H9 (cell line): Measurements from ENCODE around the gene TAGLN. TPM values are rescaled to one million over a fixed set of nuclear protein-coding genes. Genes with fewer than 3 reads are reported as not detected.
A peak's percentile ranks its signal among the peaks of the same experiment; 100 is the strongest.

ENCODE experiments used
- DNase-seq: peaks from one replicate; pipeline ENCODE4 v3.0.0-alpha.2; 2017
- H2AFZ ChIP-seq: one replicate; pipeline ENCODE4 v1.6.1; 2013; ENCODE audit warnings: mild to moderate bottlenecking, low read length, control low read depth, moderate library complexity
- H2AK5ac ChIP-seq: 2 replicates; pipeline ENCODE4 v1.6.1; 2013; ENCODE audit warnings: low read length, control low read depth, mixed read lengths; ENCODE audit not compliant: insufficient read length
- H2BK120ac ChIP-seq: one replicate; pipeline ENCODE4 v1.6.1; 2013; ENCODE audit warnings: low read depth, mild to moderate bottlenecking, low read length, control low read depth, inconsistent platforms; ENCODE audit not compliant: poor library complexity, severe bottlenecking
- H2BK12ac ChIP-seq: 2 replicates; pipeline ENCODE4 v1.6.1; 2013; ENCODE audit warnings: low read length, control low read depth, mixed read lengths, low read depth; ENCODE audit not compliant: insufficient read length
- H2BK15ac ChIP-seq: 2 replicates; pipeline ENCODE4 v1.6.1; 2013; ENCODE audit warnings: low read depth, low read length, control low read depth
- H2BK20ac ChIP-seq: one replicate; pipeline ENCODE4 v1.6.1; 2013; ENCODE audit warnings: low read depth, mild to moderate bottlenecking, low read length, control low read depth, inconsistent platforms; ENCODE audit not compliant: poor library complexity, severe bottlenecking
- H2BK5ac ChIP-seq: 2 replicates; pipeline ENCODE4 v1.6.1; 2013; ENCODE audit warnings: low read length, control low read depth, mixed read lengths; ENCODE audit not compliant: insufficient read length
- H3K14ac ChIP-seq: 2 replicates; pipeline ENCODE4 v1.6.1; 2013; ENCODE audit warnings: low read length, control low read depth; ENCODE audit not compliant: insufficient read depth
- H3K18ac ChIP-seq: 2 replicates; pipeline ENCODE4 v1.6.1; 2013; ENCODE audit warnings: low read depth, mild to moderate bottlenecking, mixed read lengths, low read length, control low read depth; ENCODE audit not compliant: insufficient read length
- H3K23ac ChIP-seq: 2 replicates; pipeline ENCODE4 v1.6.1; 2013; ENCODE audit warnings: low read length, control low read depth, mixed read lengths, low read depth; ENCODE audit not compliant: insufficient read length
- H3K23me2 ChIP-seq: 2 replicates; pipeline ENCODE4 v1.6.1; 2013; ENCODE audit warnings: low read depth, mild to moderate bottlenecking, mixed read lengths, low read length, control low read depth; ENCODE audit not compliant: insufficient read length, poor library complexity, severe bottlenecking
- H3K27ac ChIP-seq: 2 replicates; pipeline ENCODE4 v1.5.1; 2013; ENCODE audit warnings: low read length, control low read depth, mixed read lengths, low read depth; ENCODE audit not compliant: insufficient read length
- H3K27me3 ChIP-seq: 2 replicates; pipeline ENCODE4 v1.6.1; 2013; ENCODE audit warnings: low read length, control low read depth, inconsistent platforms; ENCODE audit not compliant: insufficient read depth
- H3K4ac ChIP-seq: 2 replicates; pipeline ENCODE4 v1.6.1; 2013; ENCODE audit warnings: low read depth, mild to moderate bottlenecking, control low read depth, inconsistent platforms, low read length, moderate library complexity
- H3K4me1 ChIP-seq: 2 replicates; pipeline ENCODE4 v1.6.1; 2013; ENCODE audit warnings: low read length, control low read depth, inconsistent platforms; ENCODE audit not compliant: insufficient read depth
- H3K4me2 ChIP-seq: 2 replicates; pipeline ENCODE4 v1.6.1; 2013; ENCODE audit warnings: low read length, control low read depth, mixed read lengths; ENCODE audit not compliant: insufficient read length, insufficient read depth
- H3K56ac ChIP-seq: 2 replicates; pipeline ENCODE4 v1.6.1; 2013; ENCODE audit warnings: low read depth, mild to moderate bottlenecking, mixed read lengths, low read length, control low read depth; ENCODE audit not compliant: insufficient read length
- H3K79me1 ChIP-seq: 2 replicates; pipeline ENCODE4 v1.6.1; 2013; ENCODE audit warnings: low read depth, mild to moderate bottlenecking, moderate library complexity, low read length, control low read depth, inconsistent platforms; ENCODE audit not compliant: insufficient read depth, poor library complexity, severe bottlenecking
- H3K79me2 ChIP-seq: 2 replicates; pipeline ENCODE4 v1.6.1; 2013; ENCODE audit warnings: low read length, control low read depth, inconsistent platforms; ENCODE audit not compliant: insufficient read depth
- H3K9ac ChIP-seq: 2 replicates; pipeline ENCODE4 v1.6.1; 2013; ENCODE audit warnings: low read length, control low read depth, mixed read lengths; ENCODE audit not compliant: insufficient read length; ENCODE audit errors: extremely low read depth
- H3K9me3 ChIP-seq: one replicate; pipeline ENCODE4 v1.6.1; 2013; ENCODE audit warnings: low read depth, low read length, inconsistent platforms; ENCODE audit not compliant: control insufficient read depth
- H3T11ph ChIP-seq: one replicate; pipeline ENCODE4 v1.6.1; 2013; ENCODE audit warnings: mild to moderate bottlenecking, low read length, control low read depth, inconsistent platforms
- H4K20me1 ChIP-seq: one replicate; pipeline ENCODE4 v1.6.1; 2013; ENCODE audit not compliant: control insufficient read depth, insufficient read length, insufficient read depth
- H4K5ac ChIP-seq: 2 replicates; pipeline ENCODE4 v1.6.1; 2013; ENCODE audit warnings: low read depth, mild to moderate bottlenecking, mixed read lengths, low read length, control low read depth; ENCODE audit not compliant: insufficient read length
- H4K8ac ChIP-seq: replicated peaks from 2 replicates; pipeline ENCODE4 v1.6.1; 2013; ENCODE audit warnings: low read length, control low read depth, mixed read lengths, low read depth; ENCODE audit not compliant: insufficient read length
- H4K91ac ChIP-seq: 2 replicates; pipeline ENCODE4 v1.6.1; 2013; ENCODE audit warnings: low read depth, mild to moderate bottlenecking, moderate library complexity, mixed read lengths, low read length, control low read depth; ENCODE audit not compliant: insufficient read length
- H3K27ac Mint-ChIP-seq, 3 experiments: 2 replicates in 2 of 3; 3 replicates in 1 of 3; pipeline ENCODE4 v1.8.0; 2020 to 2021; ENCODE audit warnings: mixed read lengths in 3 of 3, mild to moderate bottlenecking in 1 of 3, moderate library complexity in 1 of 3
- H3K27me3 Mint-ChIP-seq: 2 replicates; pipeline ENCODE4 v1.8.0; 2021; ENCODE audit warnings: low read depth, mild to moderate bottlenecking, moderate library complexity, mixed read lengths
- H3K36me3 Mint-ChIP-seq, 3 experiments: 2 replicates in 2 of 3; 3 replicates in 1 of 3; pipeline ENCODE4 v1.8.0; 2020 to 2021; ENCODE audit warnings: low read depth in 3 of 3, mixed read lengths in 3 of 3; ENCODE audit not compliant: insufficient read depth in 1 of 3
- H3K4me1 Mint-ChIP-seq, 2 experiments: 2 replicates each; pipeline ENCODE4 v1.8.0; 2020; ENCODE audit warnings: mixed read lengths in 2 of 2
- H3K4me3 Mint-ChIP-seq, 2 experiments: 2 replicates in 1 of 2; 3 replicates in 1 of 2; pipeline ENCODE4 v1.8.0; 2020 to 2021; ENCODE audit warnings: mild to moderate bottlenecking in 2 of 2, mixed read lengths in 2 of 2, moderate library complexity in 1 of 2
- H3K9me3 Mint-ChIP-seq, 2 experiments: 2 replicates in 1 of 2; 3 replicates in 1 of 2; pipeline ENCODE4 v1.8.0; 2020; ENCODE audit warnings: mild to moderate bottlenecking in 2 of 2, mixed read lengths in 2 of 2, moderate library complexity in 1 of 2
- CTCF ChIP-seq: fragments of 200-600 bp; sonication (generic); conservative IDR thresholded peaks from 3 replicates; pipeline ENCODE4 v1.8.0; 2021; ENCODE audit warnings: antibody characterized with exemption, mild to moderate bottlenecking
- WGBS: extraction: QIAGEN DNeasy Blood & Tissue Kit; methylation state at CpG from one replicate; pipeline ENCODE4 v1.1.7; 2013; ENCODE audit warnings: missing lambda C conversion rate, low lambda C conversion rate, mixed read lengths; ENCODE audit not compliant: insufficient read length; ENCODE audit errors: extremely low coverage; 5-methylcytosine and 5-hydroxymethylcytosine counted together
- total RNA-seq: library from RNA; stranded (reverse); gene quantifications from 2 replicates; pipeline ENCODE4 v1.2.1, GENCODE V29; 2021

Gene TAGLN
- total RNA-seq, 1 experiment from 2014 or later = 176 TPM

GRCh38 chr11:117179048-117179999 lies 19.8 kb upstream of the TAGLN start:
- peaks cover 6% of the 10 kb centered on the region; the same call in 1 of the 2 replicates for H3K4me1 ChIP-seq
- H2BK12ac ChIP-seq = no peak overlapping the region
- H4K8ac ChIP-seq = no peak overlapping the region
- H3K18ac ChIP-seq = peak overlapping the region; percentile 37
- H2BK15ac ChIP-seq = no peak overlapping the region
- H3K56ac ChIP-seq = no peak overlapping the region
- H2BK5ac ChIP-seq = no peak overlapping the region
- no peaks in the 10 kb centered on the region for H3K9me3 ChIP-seq
- peak overlapping the region; percentile 64 for H3K9ac ChIP-seq
- H3K23ac ChIP-seq = no peak overlapping the region
- H3K14ac ChIP-seq = peak overlapping the region; percentile 85
- no peaks in the 10 kb centered on the region for H3K79me2 ChIP-seq
- no peak overlapping the region for H2AFZ ChIP-seq
- no peaks in the 10 kb centered on the region for H3K79me1 ChIP-seq
- H3K27ac ChIP-seq = no peak overlapping the region
- no peak overlapping the region for H4K5ac ChIP-seq
- Mint-ChIP-seq H3K27ac (peak overlapping the region in 2 of 3 experiments; percentile 84 to 91; a peak in 3 of 7 replicates), H3K27me3 (peaks cover 4% of the 10 kb centered on the region; the same call in 1 of the 2 replicates), H3K4me3 (peak overlapping the region; percentile 90 to 97), H3K4me1 (peaks cover 21 to 28% of the 10 kb centered on the region in 2 experiments), H3K36me3 (peaks cover 0 to 23% (median 13%) of the 10 kb centered on the region in 3 experiments; a peak in 4 of 7 replicates), H3K9me3 (no peaks in the 10 kb centered on the region)
- no peak overlapping the region for H2BK20ac ChIP-seq
- H3K27me3 ChIP-seq = no peaks in the 10 kb centered on the region
- TF ChIP-seq CTCF = no peak
- peaks cover 14% of the 10 kb centered on the region for H3K23me2 ChIP-seq
- peak; percentile 29 for DNase-seq
- peak overlapping the region; percentile 95 for H3K4me2 ChIP-seq
- no peak overlapping the region for H3T11ph ChIP-seq
- H4K91ac ChIP-seq = no peak overlapping the region
- WGBS = no CpG with 5 or more reads among the region's 39 CpGs
- H3K4ac ChIP-seq = no peak overlapping the region
- H4K20me1 ChIP-seq = no peaks in the 10 kb centered on the region
- no peak overlapping the region for H2BK120ac ChIP-seq
- H2AK5ac ChIP-seq = no peak overlapping the region
